GM23248 (cell line): Measurements from ENCODE around the gene R3HDM2.

Experiments used
- EZH2 ChIP-seq: fragments of 200-600 bp; sonication (generic); IDR thresholded peaks from 2 replicates; pipeline ENCODE4 v1.6.1; 2018; ENCODE audit warnings: antibody characterized with exemption, mild to moderate bottlenecking; ENCODE audit not compliant: insufficient read depth, poor library complexity, severe bottlenecking
- EZH2phosphoT487 ChIP-seq: fragments of 200-600 bp; sonication (generic); IDR thresholded peaks from 2 replicates; pipeline ENCODE4 v1.6.1; 2018; ENCODE audit warnings: antibody characterized with exemption, moderate library complexity, mild to moderate bottlenecking, low read depth; ENCODE audit not compliant: insufficient read depth

DNA sequence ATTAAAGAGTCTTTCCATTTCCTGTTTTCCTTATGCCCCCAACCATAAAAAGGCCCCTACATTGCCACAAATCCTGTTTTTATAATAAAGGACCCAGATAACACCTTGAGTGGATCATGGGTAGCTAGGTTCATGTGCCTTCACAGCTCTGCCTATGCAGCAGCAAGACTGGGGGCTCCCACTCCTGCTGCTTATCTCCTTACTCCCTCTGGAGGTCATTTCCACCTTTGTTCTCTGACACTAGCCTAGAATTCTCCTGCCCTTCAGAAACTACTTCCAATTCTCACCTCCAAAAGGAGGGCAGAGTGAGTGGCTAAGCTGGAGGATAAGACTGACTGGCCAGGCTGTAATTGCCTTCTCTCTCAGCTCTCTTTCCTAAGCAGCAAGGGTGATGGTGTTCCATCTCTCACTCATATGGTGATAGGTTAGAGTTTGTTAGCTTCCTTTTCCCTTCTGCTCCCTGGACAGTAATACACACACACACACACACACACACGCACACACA is 159.8 kb downstream of the R3HDM2 start:
- TF ChIP-seq EZH2 (no peak), EZH2phosphoT487 (no peak)
